NOMO-1 (cell line): ENCODE measurements around the gene SNW1.
"Not testable (repeated sequence)": the region's sequence is repeated elsewhere in the genome, so short reads cannot be mapped to it uniquely, and the experiment has no call there.

Experiments
- DNase-seq, 2 experiments: peaks; one replicate each; lab custom pipeline; 2025; ENCODE audit not compliant: unreplicated experiment in 2 of 2; lab: John Stamatoyannopoulos, UW

SNW1 gene

GRCh38 chr14:77752799-77753516 lies 8.0 kb downstream of the SNW1 start:
- no peak for DNase-seq

- no peak for DNase-seq
These were observed 8.7 kb downstream of the SNW1 start for GRCh38 chr14:77752266-77752665.

DNA sequence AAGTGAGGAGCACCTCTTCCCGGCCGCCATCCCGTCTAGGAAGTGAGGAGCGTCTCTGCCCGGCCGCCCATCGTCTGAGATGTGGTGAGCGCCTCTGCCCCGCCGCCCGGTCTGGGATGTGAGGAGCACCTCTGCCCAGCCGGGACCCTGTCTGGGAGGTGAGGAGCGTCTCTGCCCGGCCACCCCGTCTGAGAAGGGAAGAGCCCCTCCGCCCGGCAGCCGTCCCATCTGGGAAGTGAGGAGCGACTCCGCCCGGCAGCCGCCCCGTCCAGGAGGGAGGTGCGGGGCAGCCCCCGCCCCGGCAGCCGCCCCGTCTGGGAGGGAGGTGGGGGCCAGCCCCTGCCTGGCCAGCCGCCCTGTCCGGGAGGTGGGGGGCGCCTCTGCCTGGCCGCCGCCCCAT lies 13.5 kb downstream of the SNW1 start:
- not testable (repeated sequence) for DNase-seq

DNA sequence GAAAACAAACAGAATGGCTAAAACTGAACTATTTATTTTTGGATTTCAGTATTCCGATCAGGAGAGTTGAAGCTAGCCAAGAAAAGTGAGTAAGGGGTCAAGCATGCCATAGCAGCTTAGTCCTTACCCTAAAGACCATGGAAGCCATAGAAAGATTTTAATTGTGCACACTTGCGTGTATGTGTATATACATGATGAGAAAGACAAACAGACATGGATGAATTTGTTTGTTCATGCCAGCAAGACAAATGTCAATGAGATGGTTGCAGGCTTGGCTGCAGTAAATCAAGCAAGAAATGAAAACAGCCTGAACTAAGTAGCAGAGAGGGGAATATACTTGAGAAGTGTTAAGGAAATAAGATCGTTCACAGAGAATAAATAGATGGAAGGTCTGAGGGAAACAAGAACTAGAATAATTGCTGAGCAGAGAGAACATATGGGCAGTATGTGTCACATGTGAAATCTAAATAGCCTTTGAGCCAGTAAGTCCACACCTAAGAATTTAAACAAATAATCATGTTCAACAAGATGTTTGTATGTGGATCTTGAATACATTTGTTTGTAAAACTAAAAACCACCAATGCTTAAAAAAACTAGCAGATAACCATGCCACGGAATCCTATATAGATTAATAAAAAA lies 14.8 kb downstream of the SNW1 start:
- DNase-seq = no peak

DNA sequence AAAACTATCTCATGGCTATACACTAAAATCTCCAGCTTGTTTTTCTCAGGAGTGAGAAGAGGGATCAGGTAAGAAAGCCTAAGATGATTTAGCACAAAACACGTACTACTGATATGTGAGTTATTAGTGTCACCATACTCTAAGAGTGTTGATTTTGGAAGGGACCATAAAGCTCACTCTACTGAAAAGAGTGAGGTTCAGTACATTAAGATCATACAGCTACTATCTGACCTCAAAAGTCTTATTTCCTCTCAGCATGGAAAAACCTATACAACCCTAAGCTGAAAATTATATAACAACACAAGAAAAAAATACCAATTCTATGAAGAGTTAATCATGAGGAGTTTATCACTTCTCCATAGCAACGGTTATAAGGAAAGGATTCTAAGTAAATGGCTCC lies 19.5 kb downstream of the SNW1 start:
- no peak for DNase-seq

GRCh38 chr14:77738559-77739250 lies 22.3 kb downstream of the SNW1 start:
- DNase-seq = no peak

- no peak for DNase-seq
These were observed 29.9 kb downstream of the SNW1 start for GRCh38 chr14:77730976-77731497.

- no peak for DNase-seq
These were observed 38.7 kb downstream of the SNW1 start for GRCh38 chr14:77722301-77722700.

DNA sequence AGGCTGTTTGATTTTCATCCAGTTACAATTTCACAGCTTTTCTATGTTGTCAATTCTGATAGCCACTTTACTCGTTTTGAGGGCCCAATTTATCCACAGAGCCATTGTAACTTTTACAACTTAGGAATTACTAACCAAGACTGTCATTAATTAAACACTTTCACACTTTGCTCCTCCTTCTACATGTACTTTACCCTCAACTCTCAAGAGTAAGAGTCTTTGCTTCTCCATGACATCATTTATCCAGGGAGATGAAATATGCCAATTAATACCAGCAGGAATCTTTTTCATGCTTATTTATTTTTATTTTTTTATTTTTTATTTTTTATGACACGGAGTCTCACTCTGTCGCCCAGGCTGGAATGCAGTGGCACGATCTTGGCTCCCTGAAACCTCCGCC lies 39.5 kb downstream of the SNW1 start:
- DNase-seq = no peak

- no peak for DNase-seq
These were observed 43.2 kb downstream of the SNW1 start for GRCh38 chr14:77717608-77718305.

GRCh38 chr14:77714926-77715325 lies 46.0 kb downstream of the SNW1 start:
- DNase-seq = no peak

- DNase-seq = no peak
These were observed 50.6 kb downstream of the SNW1 start for GRCh38 chr14:77710364-77710763.

GRCh38 chr14:77709412-77709811 lies 51.5 kb downstream of the SNW1 start:
- DNase-seq = no peak

DNA sequence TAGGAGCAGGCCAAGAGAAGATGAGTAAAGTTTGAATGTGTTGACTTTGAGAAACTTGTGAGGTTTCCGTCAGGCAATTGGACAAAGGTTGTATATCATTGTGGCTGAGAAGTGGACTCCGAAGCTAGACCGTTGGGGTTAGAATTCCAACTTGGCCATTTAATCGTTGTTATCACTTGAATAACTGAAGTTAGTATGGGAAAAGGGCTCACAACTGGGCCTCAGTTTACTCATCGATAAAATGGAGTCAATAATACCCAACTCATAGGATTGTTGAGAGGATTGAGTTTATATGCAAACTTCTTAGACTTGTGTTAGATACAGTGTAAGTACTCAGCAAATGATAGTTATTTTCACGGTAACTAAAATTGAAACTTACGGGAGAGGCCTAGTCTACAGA lies 52.2 kb downstream of the SNW1 start:
- no peak for DNase-seq

DNA sequence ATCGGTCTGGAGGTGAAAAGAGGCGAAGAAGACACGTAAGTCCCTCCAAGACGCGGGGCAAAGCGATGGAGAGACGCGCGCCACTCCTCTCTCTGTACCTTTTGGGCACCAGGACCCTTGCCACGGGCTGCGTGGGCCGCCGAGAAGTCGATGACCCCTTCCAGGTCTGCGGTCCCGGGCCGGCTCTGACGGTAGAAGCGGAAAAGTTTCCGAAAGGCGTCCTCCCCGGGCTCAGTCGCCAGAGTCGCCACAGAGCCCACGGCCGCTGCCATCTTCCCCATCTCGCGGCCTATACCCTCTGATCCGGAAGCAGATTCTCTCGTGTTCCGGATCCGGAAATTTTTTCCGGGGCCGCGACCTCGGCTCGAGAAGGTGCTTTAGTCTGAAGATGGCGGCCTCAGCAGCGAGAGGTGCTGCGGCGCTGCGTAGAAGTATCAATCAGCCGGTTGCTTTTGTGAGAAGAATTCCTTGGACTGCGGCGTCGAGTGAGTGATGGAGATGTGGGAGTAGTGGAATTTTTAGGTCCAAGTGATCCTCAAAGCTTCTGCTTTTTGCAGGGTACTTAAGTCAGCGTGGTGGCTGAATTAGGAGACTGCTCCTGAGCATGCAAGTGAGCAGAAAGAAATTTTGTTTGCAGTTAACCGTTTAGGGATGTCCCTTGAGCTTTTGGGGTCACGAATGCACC lies 53.1 kb downstream of the SNW1 start, which contains the start of the genes ALKBH1 and SLIRP:
ALKBH1 (minus strand) TSS at position 300 of the 685 bp plus-strand sequence; CDS start at position 281, 19 bp downstream.
SLIRP (plus strand) TSS at position 380 of the 685 bp plus-strand sequence; CDS start at position 389, 9 bp downstream.
- DNase-seq = peak; percentile 89 to 90

- DNase-seq = peak; percentile 11 to 32
These were observed 53.6 kb downstream of the SNW1 start for GRCh38 chr14:77707355-77707723.

GRCh38 chr14:77691259-77691658 lies 69.7 kb downstream of the SNW1 start:
- DNase-seq = no peak

GRCh38 chr14:77682158-77682553 lies 78.8 kb downstream of the SNW1 start:
- DNase-seq = no peak

DNA sequence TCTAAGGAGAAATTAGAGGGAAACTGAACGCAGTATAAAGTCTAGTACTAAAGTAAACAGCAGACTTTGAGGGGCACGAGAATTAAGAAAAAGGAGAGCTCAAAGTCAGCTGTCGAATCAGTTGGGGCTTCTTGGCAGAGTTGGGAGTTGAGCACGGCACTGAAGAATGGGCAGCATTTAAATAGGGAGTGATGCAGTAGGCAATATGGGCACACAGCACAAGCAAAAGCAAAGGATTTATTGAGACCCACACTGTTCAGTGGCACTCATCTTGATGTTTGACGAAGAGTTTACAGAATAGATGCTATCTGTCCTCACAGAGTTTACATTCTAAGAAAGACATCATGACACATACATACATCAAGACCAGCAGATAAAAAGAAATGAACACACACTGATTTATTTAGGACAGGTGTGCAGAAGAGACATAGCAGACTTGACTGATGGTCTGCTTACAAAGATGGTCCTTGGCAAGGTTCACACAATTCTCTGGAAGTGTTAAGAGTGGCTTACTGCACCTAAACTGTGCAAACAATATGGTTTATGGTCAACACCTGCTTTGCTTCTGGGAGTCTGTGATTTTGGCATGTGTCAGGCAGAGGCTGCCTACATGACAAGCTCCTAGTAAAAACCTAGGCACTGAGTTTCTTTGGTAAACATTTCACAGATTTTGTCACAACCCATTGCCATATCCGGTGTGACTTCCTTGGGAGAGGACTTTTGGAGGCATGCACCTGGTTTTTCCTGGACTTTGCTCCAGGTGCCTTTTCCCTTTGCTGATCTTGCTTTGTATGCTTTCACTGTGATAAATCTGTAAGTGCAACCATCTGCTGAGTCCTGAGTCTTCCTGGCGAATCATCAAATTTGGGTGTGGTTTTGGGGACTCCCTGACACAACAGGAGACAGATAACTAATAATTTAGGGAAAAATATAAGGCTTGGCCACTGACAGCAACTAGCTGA lies 79.5 kb downstream of the SNW1 start:
- no peak for DNase-seq
